ENCODE results near the gene TRAPPC6A. TPM values are rescaled to one million over a fixed set of nuclear protein-coding genes. Genes with fewer than 3 reads are reported as not detected.
A peak's percentile ranks its signal among the peaks of the same experiment; 100 is the strongest.

Gene TRAPPC6A
- total and polyA plus RNA-seq, 2 of the 13 experiments (the other 11 are each of a cell fraction or from before 2014, with no cell fraction given): 6.5 to 21.0 TPM

GRCh38 chr19:45177817-45178261 is at the start of gene TRAPPC6A (continued):
- TF ChIP-seq PRDM4 (CRISPR knock-in tag; IDR thresholded peaks at IDR 0.05; ENCODE audit: borderline replicate concordance): no peak
- TF ChIP-seq JUN (CRISPR knock-in tag; IDR thresholded peaks at IDR 0.05): no peak
- no peak for TF ChIP-seq NFIC (IDR thresholded peaks at IDR 0.05; ENCODE audit: low read length)
- TF ChIP-seq ZNF558 (CRISPR knock-in tag; IDR thresholded peaks at IDR 0.05; ENCODE audit: borderline replicate concordance): no peak
- no peak for TF ChIP-seq MAFK (conservative IDR thresholded peaks at IDR 0.05 in 1 of 2, IDR thresholded peaks at IDR 0.05 in 1 of 2; ENCODE audit: low read length in 2 of 2)
- no peak for TF ChIP-seq NFE2L1 (CRISPR knock-in tag; IDR thresholded peaks at IDR 0.05; ENCODE audit: borderline replicate concordance)
- no peak for TF ChIP-seq MLX (CRISPR knock-in tag; IDR thresholded peaks at IDR 0.05)
- no peak for TF ChIP-seq ZBTB39 (CRISPR knock-in tag; IDR thresholded peaks at IDR 0.05)
- no peak for TF ChIP-seq MEIS2 (CRISPR knock-in tag; IDR thresholded peaks at IDR 0.05)
- TF ChIP-seq ZNF672 (CRISPR knock-in tag; IDR thresholded peaks at IDR 0.05): no peak
- TF ChIP-seq NPAS2 (CRISPR knock-in tag; IDR thresholded peaks at IDR 0.05; ENCODE audit: borderline replicate concordance): no peak
- TF ChIP-seq ZNF704 (CRISPR knock-in tag; IDR thresholded peaks at IDR 0.05; ENCODE audit: borderline replicate concordance): no peak
- TF ChIP-seq NCOA1 (CRISPR knock-in tag; IDR thresholded peaks at IDR 0.05): no peak
- no peak for TF ChIP-seq RFXANK (CRISPR knock-in tag; IDR thresholded peaks at IDR 0.05)
- TF ChIP-seq SKI (IDR thresholded peaks at IDR 0.05; ENCODE audit: partially characterized antibody): no peak
- TF ChIP-seq U2AF1 (optimal IDR thresholded peaks at IDR 0.05; ENCODE audit: low read depth, low read length): no peak
- no peak for TF ChIP-seq ZBTB25 (CRISPR knock-in tag; IDR thresholded peaks at IDR 0.05)
- TF ChIP-seq ZNF143 (CRISPR knock-in tag; IDR thresholded peaks at IDR 0.05): no peak
- 0 out of 2 replicates have a peak, but pooled peaks have one; percentile 8 for TF ChIP-seq ERF (CRISPR knock-in tag; IDR thresholded peaks at IDR 0.05)
- peak; percentile 27; the same call in 1 of the 2 replicates for TF ChIP-seq ZHX1 (CRISPR knock-in tag; IDR thresholded peaks at IDR 0.05; ENCODE audit: low read depth)

All from HepG2 (cell line).